Activated CD4-positive, alpha-beta T cell treated with anti-CD3 and anti-CD28 coated beads, Interleukin-2, amount 50 U/mL, for 16 hours (primary cell): ENCODE measurements around the gene CCL13.
"Not testable (repeated sequence)": the region's sequence is repeated elsewhere in the genome, so short reads cannot be mapped to it uniquely, and the experiment has no call there.

Experiments used
- DNase-seq: peaks from one replicate; pipeline ENCODE4 v3.0.0-alpha.2; 2020

CCL13 gene

DNA sequence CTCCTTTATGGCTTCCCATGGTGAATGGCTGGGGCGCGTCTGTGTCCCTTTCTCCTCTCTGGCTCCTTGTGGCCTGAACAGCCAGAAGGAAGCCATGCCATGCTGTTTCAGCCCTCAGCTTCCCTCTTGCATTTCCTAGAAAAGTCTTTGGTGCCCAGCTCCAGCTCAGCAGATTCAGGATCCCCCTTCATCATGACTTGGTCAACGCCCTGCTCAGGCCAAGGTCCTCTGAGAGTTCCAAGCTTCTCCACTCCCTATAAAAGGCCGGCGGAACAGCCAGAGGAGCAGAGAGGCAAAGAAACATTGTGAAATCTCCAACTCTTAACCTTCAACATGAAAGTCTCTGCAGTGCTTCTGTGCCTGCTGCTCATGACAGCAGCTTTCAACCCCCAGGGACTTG lies at the start of gene CCL13:
Gene CCL13, plus strand, starts transcription at position 287 of the 400 bp plus-strand sequence. Its CDS starts 47 bp downstream, at position 334.
- no peak for DNase-seq

DNA sequence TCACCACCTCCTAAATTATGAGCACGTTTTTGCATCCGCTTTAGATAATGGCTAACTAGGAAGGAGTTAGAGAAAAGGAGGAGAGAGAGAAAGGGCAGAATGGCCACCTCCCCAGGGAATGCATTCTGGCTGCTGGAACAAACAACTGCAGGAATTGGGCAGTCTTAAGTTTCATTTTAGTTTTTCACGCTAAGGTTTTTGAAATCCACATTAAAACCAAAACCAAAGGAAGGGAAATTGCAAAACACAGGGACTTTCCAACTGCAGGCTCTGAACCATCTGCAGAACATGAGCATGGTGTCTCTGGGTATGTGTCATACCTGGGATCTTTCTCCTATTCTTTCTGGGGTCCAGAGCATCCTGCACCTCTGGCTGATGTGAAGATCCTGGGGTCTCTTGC lies 49.2 kb upstream of the CCL13 start:
- DNase-seq = peak; percentile 28

GRCh38 chr17:34308371-34308770 lies 47.9 kb upstream of the CCL13 start:
- no peak for DNase-seq

DNA sequence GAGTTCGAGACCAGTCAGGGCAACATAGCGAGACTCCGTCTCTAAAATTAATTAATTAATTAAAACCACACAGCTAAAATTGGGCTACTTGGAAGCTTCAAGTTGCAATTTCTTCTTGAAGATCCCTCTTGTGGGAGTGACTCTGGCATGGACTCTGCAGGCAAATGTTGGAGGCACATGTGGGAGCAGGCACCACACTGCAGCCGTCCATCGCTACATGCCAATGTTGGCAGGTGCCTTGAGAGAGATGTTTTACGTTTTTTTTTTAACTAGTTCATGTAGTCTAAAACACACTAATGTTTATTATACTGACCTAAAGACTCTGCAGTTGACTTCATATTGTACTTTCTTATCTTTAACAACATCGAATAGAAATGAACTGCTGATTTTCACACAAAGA lies 45.0 kb upstream of the CCL13 start:
- DNase-seq = no peak

DNA sequence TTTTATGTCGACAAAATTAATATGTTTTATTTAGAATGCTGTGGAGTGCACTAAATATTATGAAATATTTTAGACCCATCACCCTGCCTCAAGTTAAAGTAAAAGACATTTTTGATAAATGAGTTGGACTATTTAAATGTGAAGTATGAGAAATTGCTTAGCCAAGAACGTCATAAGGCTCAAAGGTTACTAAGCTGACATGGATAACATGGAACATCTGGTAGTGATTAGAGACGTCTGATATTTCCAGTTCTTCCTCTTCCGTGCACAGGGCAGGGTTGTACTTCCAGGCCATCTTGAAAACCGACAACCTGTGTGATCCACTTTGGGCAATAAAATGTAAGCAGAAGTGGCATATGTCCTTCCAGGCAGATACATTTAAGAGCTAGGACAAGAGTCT lies 44.2 kb upstream of the CCL13 start:
- DNase-seq = no peak

GRCh38 chr17:34313164-34313563 lies 43.1 kb upstream of the CCL13 start:
- DNase-seq = no peak

DNA sequence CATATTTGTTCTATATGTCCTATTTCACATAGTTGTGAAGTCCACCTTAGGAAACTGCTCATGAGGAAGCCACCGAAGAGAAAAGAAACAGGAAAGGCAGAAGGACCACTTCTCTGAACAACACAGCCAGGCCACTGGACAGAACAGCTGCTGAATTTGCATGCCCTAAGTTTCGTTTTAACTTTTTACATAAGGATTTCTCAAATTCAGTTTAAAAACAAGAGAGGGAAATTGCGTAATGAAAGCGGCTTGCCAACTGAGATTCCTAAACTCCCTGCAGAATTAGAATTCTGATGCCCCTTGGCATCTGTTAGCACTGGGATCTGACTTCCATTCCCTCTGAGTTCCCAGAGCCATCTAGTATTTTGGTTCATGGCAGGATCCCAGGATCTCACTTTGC lies 42.0 kb upstream of the CCL13 start:
- no peak for DNase-seq

GRCh38 chr17:34318474-34318873 lies 37.8 kb upstream of the CCL13 start:
- peak; percentile 5 for DNase-seq

DNA sequence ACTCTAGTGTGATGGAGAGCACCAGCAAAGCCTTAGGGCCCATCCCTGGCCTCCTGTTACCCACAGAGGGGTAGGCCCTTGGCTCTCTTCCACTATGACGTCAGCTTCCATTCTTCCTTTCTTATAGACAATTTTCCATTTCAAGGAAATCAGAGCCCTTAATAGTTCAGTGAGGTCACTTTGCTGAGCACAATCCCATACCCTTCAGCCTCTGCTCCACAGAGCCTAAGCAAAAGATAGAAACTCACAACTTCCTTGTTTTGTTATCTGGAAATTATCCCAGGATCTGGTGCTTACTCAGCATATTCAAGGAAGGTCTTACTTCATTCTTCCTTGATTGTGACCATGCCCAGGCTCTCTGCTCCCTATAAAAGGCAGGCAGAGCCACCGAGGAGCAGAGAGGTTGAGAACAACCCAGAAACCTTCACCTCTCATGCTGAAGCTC lies 37.2 kb upstream of the CCL13 start, which contains the start of gene CCL8:
Gene CCL8, plus strand, starts transcription at position 397 of the 445 bp plus-strand sequence. CDS start 67 bp downstream, outside the sequence.
- DNase-seq = no peak

DNA sequence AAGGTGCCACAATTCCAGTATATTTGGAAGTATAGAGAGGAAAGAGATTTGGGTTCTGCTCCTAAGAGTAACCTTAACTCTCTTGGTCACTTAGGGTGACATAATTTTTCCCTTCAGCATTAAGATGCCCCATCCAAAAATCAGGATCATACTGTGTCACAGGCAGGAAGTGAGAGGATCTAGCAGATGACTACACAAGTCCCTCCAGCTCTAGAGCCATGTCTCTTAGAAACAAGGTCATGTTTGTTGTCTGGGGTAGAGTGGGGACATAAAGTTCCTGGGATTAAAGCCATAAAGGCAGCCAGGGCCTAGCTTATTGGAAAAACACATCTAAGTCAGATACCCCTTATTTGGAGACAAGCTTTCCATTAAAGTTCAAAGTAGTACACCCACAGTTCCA lies 34.3 kb upstream of the CCL13 start:
- no peak for DNase-seq

DNA sequence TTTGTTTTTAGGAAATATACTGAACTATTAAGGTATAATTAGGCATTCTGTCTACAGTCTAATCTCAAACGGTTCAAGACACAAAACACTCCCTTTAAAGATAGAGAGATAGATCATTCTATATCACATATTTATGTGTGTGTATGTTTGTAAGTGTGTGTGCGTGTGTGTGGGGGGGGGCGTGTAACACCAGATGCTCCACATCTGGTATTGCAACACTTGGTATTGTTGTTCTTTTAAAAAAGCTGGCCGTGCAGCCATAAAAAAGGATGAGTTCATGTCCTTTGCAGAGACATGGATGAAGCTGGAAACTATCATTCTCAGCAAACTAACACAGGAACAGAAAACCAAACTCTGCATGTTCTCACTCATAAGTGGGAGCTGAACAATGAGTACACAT lies 28.7 kb upstream of the CCL13 start:
- DNase-seq = not testable (repeated sequence)

DNA sequence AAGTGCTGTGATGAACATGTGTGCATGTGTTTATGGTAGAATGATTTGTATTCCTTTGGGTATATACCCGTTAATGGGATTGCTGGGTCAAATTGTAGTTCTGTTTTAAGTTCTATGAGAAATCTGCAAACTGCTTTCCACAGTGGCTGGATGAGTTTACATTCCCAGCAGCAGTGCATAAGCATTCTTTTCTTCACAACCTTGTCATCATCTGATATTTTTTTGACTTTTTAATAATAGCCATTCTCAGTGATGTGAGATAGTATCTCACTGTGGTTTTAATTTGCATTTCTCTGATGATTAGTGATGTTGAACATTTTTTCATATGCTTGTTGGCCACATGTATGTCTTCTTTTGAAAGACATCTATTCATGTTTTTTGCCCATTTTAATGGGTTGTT lies 18.6 kb upstream of the CCL13 start:
- no peak for DNase-seq

DNA sequence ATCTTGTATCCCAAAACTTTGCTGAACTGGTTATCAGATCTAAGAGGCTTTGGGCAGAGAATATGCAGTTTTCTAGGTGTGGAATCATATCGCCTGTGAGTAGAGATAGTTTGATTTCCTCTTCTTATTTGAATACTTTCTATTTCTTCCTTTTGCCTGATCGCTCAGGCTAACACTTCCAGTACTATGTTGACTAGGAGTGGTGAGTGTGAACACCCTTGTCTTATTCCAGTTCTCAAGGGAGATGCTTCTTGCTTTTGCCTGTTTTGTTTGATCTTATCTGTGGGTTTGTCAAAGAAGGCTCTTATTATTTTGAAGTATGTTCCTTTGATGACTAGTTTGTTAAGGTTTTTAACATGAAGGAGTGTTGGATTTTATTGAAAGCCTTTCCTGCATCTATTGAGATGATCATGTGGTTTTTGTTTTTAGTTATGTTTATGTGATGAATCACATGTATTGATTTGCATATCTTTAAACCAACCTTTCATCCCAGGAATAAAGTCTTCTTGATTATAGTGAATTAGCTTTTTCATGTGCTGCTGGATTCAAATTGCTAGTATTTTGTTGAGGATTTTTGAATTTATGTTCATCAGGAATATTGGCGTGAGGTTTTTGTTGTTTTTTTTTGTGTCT lies 17.0 kb upstream of the CCL13 start:
- no peak for DNase-seq

- DNase-seq = no peak
Observed at GRCh38 chr17:34341916-34342315, 14.4 kb upstream of the CCL13 start.

- DNase-seq = no peak
Observed at GRCh38 chr17:34347063-34347462, 9.2 kb upstream of the CCL13 start.

GRCh38 chr17:34349751-34350150 lies 6.5 kb upstream of the CCL13 start:
- no peak for DNase-seq

- DNase-seq = no peak
Observed at GRCh38 chr17:34351096-34351495, 5.2 kb upstream of the CCL13 start.

GRCh38 chr17:34352191-34352590 lies 4.1 kb upstream of the CCL13 start:
- DNase-seq = no peak

DNA sequence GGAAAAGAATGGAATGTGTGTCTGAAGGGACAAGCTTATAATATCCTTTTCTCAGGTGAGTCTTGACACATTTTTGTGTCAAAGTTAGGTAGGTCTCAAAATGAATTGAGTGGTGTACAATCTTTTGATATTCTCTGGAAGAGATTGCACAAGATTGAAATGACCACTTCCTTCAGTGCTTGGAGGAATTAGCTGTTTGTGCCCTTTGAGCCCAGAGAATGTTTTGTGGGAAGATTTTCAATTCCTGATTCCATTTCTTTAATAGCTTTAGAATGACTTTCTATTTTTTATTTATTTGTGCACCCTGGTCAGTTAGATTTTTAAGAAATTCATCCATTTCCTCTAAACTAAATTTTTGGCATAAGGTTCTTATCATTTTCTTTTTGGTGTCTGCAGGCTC lies 1.6 kb upstream of the CCL13 start:
- no peak for DNase-seq

GRCh38 chr17:34357398-34357797 lies 1.1 kb downstream of the CCL13 start:
- DNase-seq = no peak

- no peak for DNase-seq
Observed at GRCh38 chr17:34358631-34359030, 2.4 kb downstream of the CCL13 start.

- DNase-seq = no peak
Observed at GRCh38 chr17:34360601-34361270, 4.5 kb downstream of the CCL13 start.

DNA sequence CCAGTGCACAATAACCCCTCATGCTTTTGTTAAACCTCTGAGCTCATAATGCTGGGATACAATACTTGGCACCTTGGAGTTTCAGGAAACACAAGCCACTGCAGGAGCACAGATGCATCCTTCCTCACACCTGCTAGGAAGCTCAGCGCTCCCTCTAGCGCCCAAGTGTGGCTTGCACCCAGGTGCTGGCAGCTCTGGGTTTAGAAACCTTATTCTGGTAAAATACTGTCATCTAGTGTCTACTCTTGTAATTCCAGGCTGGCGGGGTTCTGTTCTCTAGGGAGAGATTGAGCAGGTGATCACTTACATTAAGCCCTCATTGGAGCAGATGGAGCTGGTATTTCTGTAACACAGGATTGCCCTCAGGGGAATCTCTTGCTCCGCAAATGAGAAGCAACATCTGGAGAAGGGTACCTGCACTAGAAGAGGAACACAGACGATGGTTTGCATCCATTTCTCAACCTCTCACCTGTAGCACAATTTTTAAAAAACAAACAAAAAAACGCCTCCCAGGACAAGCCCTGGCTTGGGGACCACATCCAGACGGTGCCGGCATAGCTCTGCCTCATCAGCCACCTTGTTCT lies 5.3 kb downstream of the CCL13 start:
- DNase-seq = peak; percentile 87

DNA sequence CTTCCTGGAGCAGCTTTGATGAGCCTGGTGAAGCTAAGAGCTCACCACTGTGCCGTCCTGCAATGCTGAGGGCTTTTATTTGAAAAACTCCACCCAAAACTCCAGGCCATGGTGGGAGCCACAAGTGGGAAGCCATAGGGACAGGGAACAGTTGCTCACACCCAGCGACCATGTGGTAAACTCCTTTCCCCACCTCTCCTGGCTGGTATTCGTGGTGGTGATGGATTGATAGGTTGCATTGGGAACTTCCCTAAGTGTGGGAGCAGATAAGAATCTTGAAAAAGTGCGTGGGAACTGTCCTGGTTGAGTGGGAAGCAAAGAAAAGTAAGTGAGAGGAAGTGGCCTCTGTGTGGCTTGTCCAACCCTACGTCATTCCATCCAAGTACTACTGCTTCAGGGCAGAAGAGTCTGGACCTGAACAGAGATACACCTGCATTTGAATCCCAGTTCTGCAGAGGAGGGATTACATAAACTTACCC lies 6.9 kb downstream of the CCL13 start, which contains the start of gene CCL1:
Gene CCL1, minus strand, starts transcription at position 51 of the 479 bp plus-strand sequence. CDS start 72 bp downstream, outside the sequence.
- DNase-seq = no peak
